Heart right ventricle (tissue), 16 donors: ENCODE results near the gene SNCG. TPM values are rescaled to one million over a fixed set of nuclear protein-coding genes. Genes with fewer than 3 reads are reported as not detected.
"Not testable (repeated sequence)": the region's sequence is repeated elsewhere in the genome, so short reads cannot be mapped to it uniquely, and the experiment has no call there.

Experiments
- ATAC-seq, 8 donors: fragments of 200-7000 bp; cut with Tn5 transposase; one replicate each; pipeline ENCODE4 v1.9.1; 2020; ENCODE audit warnings: mild to moderate bottlenecking in 8 of 8, moderate library complexity in 8 of 8, moderate number of reproducible peaks in 1 of 8
- DNase-seq, 2 donors: peaks; one replicate each; pipeline ENCODE4 v3.0.0-alpha.2; 2020
- H3K27ac ChIP-seq, 10 donors: fragments of 200-600 bp; sonication (generic) in 2 of 10; one replicate each; pipeline versions ENCODE4 v1.5.0 to v1.8.0; 2020 to 2022; ENCODE audit warnings: mild to moderate bottlenecking in 3 of 10
- H3K27me3 ChIP-seq, 7 donors: fragments of 200-600 bp; one replicate each; pipeline ENCODE4 v1.8.0; 2021 to 2022; ENCODE audit warnings: mild to moderate bottlenecking in 2 of 7
- H3K36me3 ChIP-seq, 9 donors: fragments of 200-600 bp; sonication (generic) in 1 of 9; one replicate each; pipeline versions ENCODE4 v1.5.0 to v1.8.0; 2020 to 2022; ENCODE audit warnings: mild to moderate bottlenecking in 2 of 9
- H3K4me1 ChIP-seq, 9 donors: fragments of 200-600 bp; sonication (generic) in 1 of 9; one replicate each; pipeline versions ENCODE4 v1.5.0 to v1.8.0; 2020 to 2022; ENCODE audit warnings: mild to moderate bottlenecking in 4 of 9
- H3K4me3 ChIP-seq, 10 donors: fragments of 200-600 bp; sonication (generic) in 2 of 10; one replicate each; pipeline versions ENCODE4 v1.5.0 to v1.8.0; 2020 to 2022; ENCODE audit warnings: mild to moderate bottlenecking in 7 of 10, moderate library complexity in 2 of 10
- H3K9me3 ChIP-seq, 11 donors: fragments of 200-600 bp in 10 of 11; sonication (generic) in 2 of 11; one replicate each; pipeline versions ENCODE4 v1.5.0 to v1.8.0; 2013 to 2022; ENCODE audit warnings: mild to moderate bottlenecking in 2 of 11, control low read depth in 1 of 11, moderate library complexity in 1 of 11
- CTCF ChIP-seq, 9 donors: fragments of 200-600 bp; sonication (generic) in 2 of 9; IDR thresholded peaks; one replicate each; pipeline versions ENCODE4 v1.5.0 to v1.8.0; 2021 to 2022; ENCODE audit warnings: antibody characterized with exemption in 9 of 9, mild to moderate bottlenecking in 5 of 9, moderate library complexity in 1 of 9
- WGBS, 2 donors: extraction: QIAGEN DNeasy Blood & Tissue Kit; methylation state at CpG; one replicate each; pipeline ENCODE4 v1.1.7; 2013; ENCODE audit warnings: inconsistent platforms in 1 of 2; 5-methylcytosine and 5-hydroxymethylcytosine counted together
- intact Hi-C, 10 donors: fragments of 100-400 bp; cut with DNase I; formaldehyde crosslinking; loops; one replicate each; pipeline versions ENCODE4 v1.11.1 to v1.14.2; 2022
- polyA plus RNA-seq, 2 donors: library from polyadenylated mRNA; stranded (reverse); fragments of 200-250 nt; gene quantifications; one replicate each; pipeline ENCODE4 v1.2.3, GENCODE V29; 2013
- total RNA-seq, 10 donors: library from RNA; stranded (reverse); fragmentation: NEBNext Ultra II Directional in 3 of 10; extraction: Animal tissue kit (Norgen Biotek cat#: 25700) in 3 of 10; gene quantifications; one replicate each; pipeline versions ENCODE4 v1.2.1 to v1.2.4, GENCODE V29; 2021 to 2023
- donor health status: Arrhythmogenic right ventricular cardiomyopathy.
- donor health status: ischemic (EF 13 %, LVEDD 7.1; RV severe dilation, severe dysfunction).
- donor health status: healthy with polysubstance abuse.
- donor health status: DM: no; HTN: yes; CAD: no.
- donor health status: DM: no; HTN: no; CAD: no.
- donor health status: ischemic (EF 25% LVEDD 6.9; RV normal size, moderate dysfunction).
- donor health status: ischemic (EF 25% LVEDD 5.7; RV mildly dilated, moderate dysfunction).
- donor health status: healthy.
- donor health status: DM: yes; HTN: yes; CAD: no.
- donor health status: Ischemic cardiomyopathy.
- donor health status: ischemic (EF 35%, LVEDD 5.7; RV mildly dilated, moderate dysfunction).
- donor health status: nonischemic (EF 11% LVEDD 7.7; RV severe dilation, severe dysfunction).
- donor health status: DM: yes; HTN: yes; CAD: no.
- donor health status: PGD.
- donor health status: ischemic (EF 29% LVEDD 5.4; RV normal size, mild dysfunction).
- donor health status: nonischemic (EF 23%, LVEDD 6.1; RV moderate dilation, normal function).

The SNCG gene
- total and polyA plus RNA-seq, 12 donors = 9.4 to 68.0 (median 14.4) TPM

GRCh38 chr10:86979296-86979818 is 21.0 kb downstream of the SNCG start:
- intact Hi-C loops = loop anchor here in 1 of 10 donors (10.0 kb wide), 1 partner anchor 115 kb away; the partner anchor contains the start of genes GLUD1 and SHLD2
- no peak for TF ChIP-seq CTCF (IDR thresholded peaks at IDR 0.05)
- peaks cover 0 to 7% (median 0%) of the 10 kb centered on the region in 9 donors for H3K36me3 ChIP-seq
- ATAC-seq (peak in 5 of 8 donors; percentile 7 to 42 (median 17)), DNase-seq (no peak)
- WGBS, 2 donors = 67 to 91% methylated on average over 4 of the region's 4 CpGs
- no peaks in the 10 kb centered on the region for H3K9me3 ChIP-seq
- no peak overlapping the region for H3K4me3 ChIP-seq
- no peaks in the 10 kb centered on the region for H3K27me3 ChIP-seq
- peak overlapping the region in 8 of 10 donors; percentile 29 to 84 (median 79) for H3K27ac ChIP-seq
- H3K4me1 ChIP-seq = peaks cover 8 to 38% (median 17%) of the 10 kb centered on the region in 9 donors

DNA sequence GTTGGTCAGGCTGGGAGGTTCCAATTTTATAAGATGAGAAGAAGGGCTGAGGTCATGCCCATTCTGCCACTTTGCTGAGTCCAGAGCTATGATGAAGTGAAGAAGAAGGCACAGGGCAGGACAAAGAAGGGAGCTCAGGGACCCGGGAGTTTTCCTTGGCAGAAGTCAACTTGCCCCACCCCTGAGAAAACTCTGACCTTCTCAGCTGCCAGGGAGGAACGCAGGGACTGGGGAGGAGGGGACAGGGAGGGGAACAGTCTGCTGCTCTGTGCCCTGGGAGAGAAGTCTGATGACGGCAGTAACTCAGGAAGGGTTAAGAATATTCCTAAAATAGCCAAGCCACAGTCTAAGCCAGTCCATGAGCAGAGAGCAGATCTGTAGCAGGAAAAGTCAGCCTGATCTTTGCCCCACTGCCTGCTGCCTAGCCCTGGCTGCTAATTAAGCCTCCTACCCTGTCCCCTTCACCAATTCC is 21.6 kb downstream of the SNCG start:
- no peak for TF ChIP-seq CTCF (IDR thresholded peaks at IDR 0.05)
- ATAC-seq (peak; percentile 78 to 95 (median 90)), DNase-seq (peak; percentile 50 to 57)
- Histone ChIP-seq H3K4me1 (peaks cover 8 to 38% (median 17%) of the 10 kb centered on the region in 9 donors), H3K27ac (peak overlapping the region; percentile 61 to 84 (median 76)), H3K9me3 (no peaks in the 10 kb centered on the region), H3K27me3 (no peaks in the 10 kb centered on the region), H3K36me3 (peaks cover 0 to 9% (median 0%) of the 10 kb centered on the region in 9 donors), H3K4me3 (peak overlapping the region in 3 of 10 donors; percentile 1 to 13 (median 6))
- WGBS, 2 donors = 7 to 9% methylated on average over 3 of the region's 3 CpGs
- intact Hi-C loops = loop anchor here in 2 of 10 donors (10.0 kb wide), 2 partner anchors 75 to 115 kb away; partner anchors contain the start of genes GLUD1 (in 1 of the 2) and SHLD2 (in 1 of the 2)

DNA sequence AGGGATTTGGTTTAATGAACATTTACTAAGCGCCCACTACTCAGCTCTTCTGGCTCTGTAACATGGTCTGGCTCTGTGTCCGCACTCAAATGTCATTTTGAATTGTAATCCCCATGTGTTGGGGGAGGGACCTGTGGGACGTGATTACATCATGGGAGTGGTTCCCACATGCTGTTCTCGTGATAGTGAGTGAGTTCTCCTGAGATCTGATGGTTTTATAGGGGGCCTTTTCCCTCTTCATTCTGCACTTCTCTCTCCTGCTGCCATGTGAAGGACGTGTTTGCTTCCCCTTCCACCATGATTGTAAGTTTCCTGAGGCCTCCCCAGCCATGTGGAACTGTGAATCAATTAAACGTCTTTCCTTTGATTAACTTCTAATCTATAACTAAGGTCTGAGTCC is 22.6 kb downstream of the SNCG start:
- H3K36me3 ChIP-seq, H3K9me3 ChIP-seq, DNase-seq, H3K27me3 ChIP-seq, H3K4me3 ChIP-seq: not testable (repeated sequence)
- peaks cover 8 to 38% (median 17%) of the 10 kb centered on the region in 9 donors for H3K4me1 ChIP-seq
- H3K27ac ChIP-seq = peak overlapping the region in 8 of 10 donors; percentile 61 to 84 (median 73)
- 76 to 78% methylated on average over 6 of the region's 6 CpGs for WGBS, 2 donors
- intact Hi-C loops = loop anchor here in 1 of 10 donors (10.0 kb wide), 1 partner anchor 74 kb away; no protein-coding TSS in a partner anchor
- peak in 2 of 8 donors; percentile 32 to 58 for ATAC-seq

GRCh38 chr10:86981716-86982115 is 23.3 kb downstream of the SNCG start:
- WGBS, 2 donors = 89 to 91% methylated on average over 5 of the region's 5 CpGs
- intact Hi-C loops = loop anchor here in 1 of 10 donors (10.0 kb wide), 1 partner anchor 73 kb away; no protein-coding TSS in a partner anchor
- H3K9me3 ChIP-seq = no peaks in the 10 kb centered on the region
- peaks cover 0 to 9% (median 0%) of the 10 kb centered on the region in 9 donors for H3K36me3 ChIP-seq
- no peak overlapping the region for H3K4me3 ChIP-seq
- TF ChIP-seq CTCF (IDR thresholded peaks at IDR 0.05) = no peak
- DNase-seq = no peak
- ATAC-seq = no peak
- no peaks in the 10 kb centered on the region for H3K27me3 ChIP-seq
- H3K4me1 ChIP-seq = peaks cover 8 to 38% (median 17%) of the 10 kb centered on the region in 9 donors
- H3K27ac ChIP-seq = no peak overlapping the region

DNA sequence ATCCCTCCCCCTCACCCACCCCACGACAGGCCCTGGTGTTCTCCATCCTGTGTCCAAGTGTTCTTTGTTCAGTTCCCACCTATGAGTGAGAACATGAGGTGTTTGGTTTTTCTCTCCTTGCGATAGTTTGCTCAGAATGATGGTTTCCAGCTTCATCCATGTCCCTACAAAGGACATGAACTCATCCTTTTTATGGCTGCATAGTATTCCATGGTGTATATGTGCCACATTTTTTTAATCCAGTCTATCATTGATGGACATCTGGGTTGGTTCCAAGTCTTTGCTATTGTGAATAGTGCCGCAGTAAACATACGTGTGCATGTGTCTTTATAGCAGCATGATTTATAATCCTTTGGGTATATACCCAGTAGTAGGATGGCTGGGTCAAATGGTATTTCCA is 26.1 kb downstream of the SNCG start:
- not testable (repeated sequence) for H3K27ac ChIP-seq, H3K9me3 ChIP-seq, H3K27me3 ChIP-seq, ATAC-seq, H3K4me3 ChIP-seq, H3K36me3 ChIP-seq, DNase-seq
- WGBS, 2 donors = 92 to 95% methylated on average over 4 of the region's 4 CpGs
- peaks cover 6 to 22% (median 15%) of the 10 kb centered on the region in 9 donors for H3K4me1 ChIP-seq
- intact Hi-C loops = loop anchor here in 1 of 10 donors (10.0 kb wide), 1 partner anchor 70 kb away; no protein-coding TSS in a partner anchor
